Liver (tissue), 3 donors: ENCODE measurements around the gene UROC1.

ENCODE experiments used
- EGR1 ChIP-seq, 2 donors: IDR thresholded peaks; 2 replicates each; pipeline ENCODE4 v1.6.1; 2016 to 2018; ENCODE audit warnings: antibody characterized with exemption in 2 of 2, low read depth in 2 of 2
- GABPA ChIP-seq, 2 donors: IDR thresholded peaks in 1 of 2; conservative IDR thresholded peaks in 1 of 2; 2 replicates each; pipeline ENCODE4 v1.6.1; 2016; ENCODE audit warnings: antibody characterized with exemption in 2 of 2, mild to moderate bottlenecking in 1 of 2, moderate library complexity in 1 of 2
- JUND ChIP-seq, 2 donors: IDR thresholded peaks; 2 replicates each; pipeline ENCODE4 v1.6.1; 2016; ENCODE audit warnings: antibody characterized with exemption in 2 of 2
- TAF1 ChIP-seq: conservative IDR thresholded peaks from 2 replicates; pipeline ENCODE4 v1.6.1; 2016; ENCODE audit warnings: antibody characterized with exemption, mild to moderate bottlenecking
- TF ChIP-seq, protein P1 (sequence below): fragments of 150-350 bp; IDR thresholded peaks from 2 replicates; pipeline ENCODE4 v1.5.1; 2017; ENCODE audit warnings: improper control_type of control experiment, low read depth, low read length; ENCODE audit not compliant: missing input control
- TF ChIP-seq, protein P2 (sequence below): IDR thresholded peaks from 2 replicates; pipeline ENCODE4 v1.6.1; 2016; ENCODE audit warnings: antibody characterized with exemption
- TF ChIP-seq, protein P3 (sequence below): IDR thresholded peaks from 2 replicates; pipeline ENCODE4 v1.6.1; 2016; ENCODE audit warnings: antibody characterized with exemption
- TF ChIP-seq, protein P4 (sequence below): IDR thresholded peaks from 2 replicates; pipeline ENCODE4 v1.6.1; 2016; ENCODE audit warnings: antibody characterized with exemption
- donor health status: healthy.
- donor health status: healthy.

DNA sequence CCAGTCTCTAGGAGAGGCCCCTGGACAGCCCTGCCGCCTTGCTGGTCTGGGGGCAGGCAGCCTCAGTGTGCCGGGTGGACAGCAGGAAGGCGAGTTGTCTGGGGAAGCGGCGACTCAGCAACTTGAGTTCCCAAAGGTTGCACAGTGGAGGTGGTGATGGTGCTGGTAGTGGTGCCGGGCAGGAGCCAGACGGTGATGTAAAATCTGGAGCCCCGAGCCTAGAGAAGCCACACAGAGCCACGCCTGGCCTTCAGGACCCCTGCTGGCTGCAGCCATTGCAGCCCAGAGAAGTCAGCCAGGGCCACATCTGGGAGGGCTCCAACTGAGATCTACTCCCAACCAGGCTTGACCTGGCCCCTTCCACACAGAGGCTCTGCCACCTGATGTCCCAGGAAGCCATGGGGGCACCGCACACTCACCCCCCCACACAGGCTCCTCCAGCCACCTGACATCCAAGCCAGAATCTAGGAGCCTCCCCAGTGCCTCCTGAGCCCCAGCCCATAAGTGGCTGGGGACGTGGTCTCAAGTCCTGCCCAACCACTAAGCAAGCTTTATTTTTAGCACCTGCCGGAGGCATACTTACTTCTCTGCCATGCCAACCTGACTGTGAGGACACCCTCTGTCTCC, 32.4 kb upstream of the UROC1 start:
- TF ChIP-seq, protein P1, sequence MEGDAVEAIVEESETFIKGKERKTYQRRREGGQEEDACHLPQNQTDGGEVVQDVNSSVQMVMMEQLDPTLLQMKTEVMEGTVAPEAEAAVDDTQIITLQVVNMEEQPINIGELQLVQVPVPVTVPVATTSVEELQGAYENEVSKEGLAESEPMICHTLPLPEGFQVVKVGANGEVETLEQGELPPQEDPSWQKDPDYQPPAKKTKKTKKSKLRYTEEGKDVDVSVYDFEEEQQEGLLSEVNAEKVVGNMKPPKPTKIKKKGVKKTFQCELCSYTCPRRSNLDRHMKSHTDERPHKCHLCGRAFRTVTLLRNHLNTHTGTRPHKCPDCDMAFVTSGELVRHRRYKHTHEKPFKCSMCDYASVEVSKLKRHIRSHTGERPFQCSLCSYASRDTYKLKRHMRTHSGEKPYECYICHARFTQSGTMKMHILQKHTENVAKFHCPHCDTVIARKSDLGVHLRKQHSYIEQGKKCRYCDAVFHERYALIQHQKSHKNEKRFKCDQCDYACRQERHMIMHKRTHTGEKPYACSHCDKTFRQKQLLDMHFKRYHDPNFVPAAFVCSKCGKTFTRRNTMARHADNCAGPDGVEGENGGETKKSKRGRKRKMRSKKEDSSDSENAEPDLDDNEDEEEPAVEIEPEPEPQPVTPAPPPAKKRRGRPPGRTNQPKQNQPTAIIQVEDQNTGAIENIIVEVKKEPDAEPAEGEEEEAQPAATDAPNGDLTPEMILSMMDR = no peak
- TF ChIP-seq, protein P2, sequence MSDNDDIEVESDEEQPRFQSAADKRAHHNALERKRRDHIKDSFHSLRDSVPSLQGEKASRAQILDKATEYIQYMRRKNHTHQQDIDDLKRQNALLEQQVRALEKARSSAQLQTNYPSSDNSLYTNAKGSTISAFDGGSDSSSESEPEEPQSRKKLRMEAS = no peak
- no peak for TF ChIP-seq GABPA (IDR thresholded peaks at IDR 0.05 in 1 of 2, conservative IDR thresholded peaks at IDR 0.05 in 1 of 2)
- TF ChIP-seq, protein P3, sequence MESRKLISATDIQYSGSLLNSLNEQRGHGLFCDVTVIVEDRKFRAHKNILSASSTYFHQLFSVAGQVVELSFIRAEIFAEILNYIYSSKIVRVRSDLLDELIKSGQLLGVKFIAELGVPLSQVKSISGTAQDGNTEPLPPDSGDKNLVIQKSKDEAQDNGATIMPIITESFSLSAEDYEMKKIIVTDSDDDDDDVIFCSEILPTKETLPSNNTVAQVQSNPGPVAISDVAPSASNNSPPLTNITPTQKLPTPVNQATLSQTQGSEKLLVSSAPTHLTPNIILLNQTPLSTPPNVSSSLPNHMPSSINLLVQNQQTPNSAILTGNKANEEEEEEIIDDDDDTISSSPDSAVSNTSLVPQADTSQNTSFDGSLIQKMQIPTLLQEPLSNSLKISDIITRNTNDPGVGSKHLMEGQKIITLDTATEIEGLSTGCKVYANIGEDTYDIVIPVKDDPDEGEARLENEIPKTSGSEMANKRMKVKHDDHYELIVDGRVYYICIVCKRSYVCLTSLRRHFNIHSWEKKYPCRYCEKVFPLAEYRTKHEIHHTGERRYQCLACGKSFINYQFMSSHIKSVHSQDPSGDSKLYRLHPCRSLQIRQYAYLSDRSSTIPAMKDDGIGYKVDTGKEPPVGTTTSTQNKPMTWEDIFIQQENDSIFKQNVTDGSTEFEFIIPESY = no peak
- no peak for TF ChIP-seq JUND (IDR thresholded peaks at IDR 0.05)
- TF ChIP-seq, protein P4, sequence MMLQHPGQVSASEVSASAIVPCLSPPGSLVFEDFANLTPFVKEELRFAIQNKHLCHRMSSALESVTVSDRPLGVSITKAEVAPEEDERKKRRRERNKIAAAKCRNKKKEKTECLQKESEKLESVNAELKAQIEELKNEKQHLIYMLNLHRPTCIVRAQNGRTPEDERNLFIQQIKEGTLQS = no peak
- TF ChIP-seq EGR1 (IDR thresholded peaks at IDR 0.05; ENCODE audit: low read depth in 2 of 2) = no peak
- no peak for TF ChIP-seq TAF1
